A673 (cell line): Measurements from ENCODE around the gene A1CF.
"Not testable (repeated sequence)": the region's sequence is repeated elsewhere in the genome, so short reads cannot be mapped to it uniquely, and the experiment has no call there.

Experiments used
- CTCF ChIP-seq: fragments of 300-800, 200-600 bp; sonication (generic); conservative IDR thresholded peaks from 2 replicates; pipeline ENCODE4 v1.5.1; 2017; ENCODE audit warnings: low read depth, mild to moderate bottlenecking, antibody characterized with exemption, low read length, moderate library complexity, mixed read lengths
- EZH2 ChIP-seq: fragments of 200-600 bp; sonication (generic); IDR thresholded peaks from 2 replicates; pipeline ENCODE4 v1.6.1; 2017; ENCODE audit warnings: borderline replicate concordance, low read depth, mild to moderate bottlenecking, mixed read lengths, antibody characterized with exemption, low read length; ENCODE audit not compliant: poor library complexity, severe bottlenecking

- TF ChIP-seq CTCF, EZH2: not testable (repeated sequence)
These were observed 103.4 kb downstream of the A1CF start for GRCh38 chr10:50782017-50782416.
